Mesenchymal stem cell (in vitro differentiated cells and primary cell): Measurements from ENCODE around the gene NEGR1.

Experiments
- DNase-seq: peaks from one replicate; pipeline ENCODE4 v3.0.0-alpha.2; 2013
- H2AFZ ChIP-seq: one replicate; pipeline ENCODE4 v1.6.1; 2013; ENCODE audit warnings: low read depth, mild to moderate bottlenecking, control low read depth, inconsistent platforms, low read length, moderate library complexity
- H2AK5ac ChIP-seq: 2 replicates; pipeline ENCODE4 v1.6.1; 2013; ENCODE audit warnings: low read length, moderate library complexity, mild to moderate bottlenecking, inconsistent platforms; ENCODE audit not compliant: severe bottlenecking
- H2BK120ac ChIP-seq: one replicate; pipeline ENCODE4 v1.6.1; 2013; ENCODE audit warnings: low read depth, mild to moderate bottlenecking, inconsistent platforms, low read length, moderate library complexity
- H2BK12ac ChIP-seq, 2 experiments: one replicate each; pipeline ENCODE4 v1.6.1; 2013; ENCODE audit warnings: inconsistent platforms in 2 of 2, low read length in 2 of 2, mild to moderate bottlenecking in 2 of 2, moderate library complexity in 2 of 2, control low read depth in 1 of 2
- H2BK15ac ChIP-seq: one replicate; pipeline ENCODE4 v1.6.1; 2013; ENCODE audit warnings: mild to moderate bottlenecking, low read depth, inconsistent platforms; ENCODE audit not compliant: poor library complexity, severe bottlenecking
- H2BK5ac ChIP-seq: 2 replicates; pipeline ENCODE4 v1.6.1; 2013; ENCODE audit warnings: low read depth, mild to moderate bottlenecking, low read length, control low read depth, inconsistent platforms; ENCODE audit not compliant: poor library complexity, severe bottlenecking
- H3K14ac ChIP-seq, 2 experiments: one replicate each; pipeline ENCODE4 v1.6.1; 2013; ENCODE audit warnings: inconsistent platforms in 2 of 2, low read length in 2 of 2, control low read depth in 1 of 2, mild to moderate bottlenecking in 1 of 2, moderate library complexity in 1 of 2
- H3K18ac ChIP-seq, 2 experiments: one replicate each; pipeline ENCODE4 v1.6.1; 2013; ENCODE audit warnings: inconsistent platforms in 2 of 2, low read length in 2 of 2, control low read depth in 1 of 2, low read depth in 1 of 2, mild to moderate bottlenecking in 1 of 2
- H3K23ac ChIP-seq, 2 experiments: one replicate each; pipeline ENCODE4 v1.6.1; 2013; ENCODE audit warnings: inconsistent platforms in 2 of 2, low read length in 2 of 2, mild to moderate bottlenecking in 2 of 2, moderate library complexity in 2 of 2, control low read depth in 1 of 2
- H3K27ac ChIP-seq: 2 replicates; pipeline ENCODE4 v1.5.1; 2013; ENCODE audit warnings: mild to moderate bottlenecking, moderate library complexity, low read length, control low read depth, inconsistent platforms; ENCODE audit not compliant: poor library complexity, severe bottlenecking
- H3K27me3 ChIP-seq, 2 experiments: 2 replicates each; pipeline versions ENCODE4 v1.6.1 to v1.7.0; 2013; ENCODE audit warnings: low read length in 2 of 2, mild to moderate bottlenecking in 2 of 2, moderate library complexity in 2 of 2, control low read depth in 1 of 2, inconsistent platforms in 1 of 2; ENCODE audit not compliant: control insufficient read depth in 1 of 2, insufficient read depth in 1 of 2
- H3K36me3 ChIP-seq, 2 experiments: 2 replicates each; pipeline versions ENCODE4 v1.6.1 to v1.7.0; 2013; ENCODE audit warnings: low read length in 2 of 2, control low read depth in 1 of 2, inconsistent platforms in 1 of 2, low read depth in 1 of 2, mild to moderate bottlenecking in 1 of 2; ENCODE audit not compliant: insufficient read depth in 2 of 2, control insufficient read depth in 1 of 2
- H3K4ac ChIP-seq, 2 experiments: one replicate each; pipeline ENCODE4 v1.6.1; 2013; ENCODE audit warnings: inconsistent platforms in 2 of 2, low read length in 2 of 2, mild to moderate bottlenecking in 2 of 2, moderate library complexity in 2 of 2, control low read depth in 1 of 2, low read depth in 1 of 2
- H3K4me1 ChIP-seq: 2 replicates; pipeline ENCODE4 v1.6.1; 2013; ENCODE audit warnings: low read depth, low read length, control low read depth; ENCODE audit not compliant: control insufficient read depth, insufficient read depth
- H3K4me2 ChIP-seq: 2 replicates; pipeline ENCODE4 v1.6.1; 2013; ENCODE audit warnings: low read length, mild to moderate bottlenecking, inconsistent platforms; ENCODE audit not compliant: poor library complexity, severe bottlenecking
- H3K4me3 ChIP-seq, 2 experiments: 2 replicates each; pipeline versions ENCODE4 v1.5.1 to v1.7.0; 2013; ENCODE audit warnings: low read length in 2 of 2, mild to moderate bottlenecking in 2 of 2, control low read depth in 1 of 2, low read depth in 1 of 2; ENCODE audit not compliant: insufficient read depth in 1 of 2
- H3K79me1 ChIP-seq: replicated peaks from 2 replicates; pipeline ENCODE4 v1.6.1; 2013; ENCODE audit warnings: mild to moderate bottlenecking, control low read depth, low read length, inconsistent platforms; ENCODE audit not compliant: poor library complexity, severe bottlenecking
- H3K9ac ChIP-seq: 2 replicates; pipeline ENCODE4 v1.7.0; 2013; ENCODE audit warnings: mild to moderate bottlenecking, low read length, moderate library complexity
- H3K9me3 ChIP-seq: 2 replicates; pipeline ENCODE4 v1.7.0; 2013; ENCODE audit warnings: mild to moderate bottlenecking, low read length; ENCODE audit not compliant: control insufficient read depth
- H4K8ac ChIP-seq: one replicate; pipeline ENCODE4 v1.6.1; 2013; ENCODE audit warnings: inconsistent platforms, mild to moderate bottlenecking, low read length, moderate library complexity
- H4K91ac ChIP-seq: one replicate; pipeline ENCODE4 v1.6.1; 2013; ENCODE audit warnings: mild to moderate bottlenecking, low read length, inconsistent platforms
- WGBS: methylation state at CpG from one replicate; pipeline ENCODE4 v1.1.7; 2013; ENCODE audit warnings: mixed read lengths; 5-methylcytosine and 5-hydroxymethylcytosine counted together

The NEGR1 gene

GRCh38 chr1:71862756-71863155 lies 419.6 kb downstream of the NEGR1 start:
- H4K8ac ChIP-seq: no peak overlapping the region
- H3K79me1 ChIP-seq: peaks cover 11% of the 10 kb centered on the region
- H2BK12ac ChIP-seq: no peak overlapping the region
- no peak overlapping the region for H3K27ac ChIP-seq
- no peak overlapping the region for H3K9ac ChIP-seq
- H3K4me2 ChIP-seq: no peak overlapping the region
- no peaks in the 10 kb centered on the region for H3K27me3 ChIP-seq
- H3K18ac ChIP-seq: no peak overlapping the region
- H3K9me3 ChIP-seq: no peaks in the 10 kb centered on the region
- H2BK120ac ChIP-seq: no peak overlapping the region
- H2BK15ac ChIP-seq: no peak overlapping the region
- no peak overlapping the region for H2AK5ac ChIP-seq
- no peak overlapping the region for H3K4ac ChIP-seq
- H3K4me3 ChIP-seq: no peak overlapping the region
- WGBS: 63% methylated on average over 2 of the region's 2 CpGs
- H3K23ac ChIP-seq: no peak overlapping the region
- no peak overlapping the region for H3K14ac ChIP-seq
- H3K36me3 ChIP-seq: no peaks in the 10 kb centered on the region
- H2AFZ ChIP-seq: no peak overlapping the region
- H3K4me1 ChIP-seq: no peaks in the 10 kb centered on the region
- no peak overlapping the region for H2BK5ac ChIP-seq
- no peak overlapping the region for H4K91ac ChIP-seq
- DNase-seq: no peak

- H3K27ac ChIP-seq: no peak overlapping the region
- H3K4ac ChIP-seq: no peak overlapping the region
- no peak overlapping the region for H3K4me3 ChIP-seq
- DNase-seq: no peak
- H3K23ac ChIP-seq: no peak overlapping the region
- H4K91ac ChIP-seq: no peak overlapping the region
- no peak overlapping the region for H3K18ac ChIP-seq
- H3K14ac ChIP-seq: no peak overlapping the region
- H3K4me2 ChIP-seq: no peak overlapping the region
- no peaks in the 10 kb centered on the region for H3K27me3 ChIP-seq
- H4K8ac ChIP-seq: no peak overlapping the region
- H2BK15ac ChIP-seq: no peak overlapping the region
- no peaks in the 10 kb centered on the region for H3K36me3 ChIP-seq
- H3K79me1 ChIP-seq: peaks cover 10% of the 10 kb centered on the region
- H3K4me1 ChIP-seq: no peaks in the 10 kb centered on the region
- H2BK5ac ChIP-seq: no peak overlapping the region
- no peak overlapping the region for H2BK120ac ChIP-seq
- H2AK5ac ChIP-seq: no peak overlapping the region
- H2AFZ ChIP-seq: no peak overlapping the region
- no peak overlapping the region for H2BK12ac ChIP-seq
- no peaks in the 10 kb centered on the region for H3K9me3 ChIP-seq
- no peak overlapping the region for H3K9ac ChIP-seq
These were observed 421.3 kb downstream of the NEGR1 start for GRCh38 chr1:71861022-71861421.

DNA sequence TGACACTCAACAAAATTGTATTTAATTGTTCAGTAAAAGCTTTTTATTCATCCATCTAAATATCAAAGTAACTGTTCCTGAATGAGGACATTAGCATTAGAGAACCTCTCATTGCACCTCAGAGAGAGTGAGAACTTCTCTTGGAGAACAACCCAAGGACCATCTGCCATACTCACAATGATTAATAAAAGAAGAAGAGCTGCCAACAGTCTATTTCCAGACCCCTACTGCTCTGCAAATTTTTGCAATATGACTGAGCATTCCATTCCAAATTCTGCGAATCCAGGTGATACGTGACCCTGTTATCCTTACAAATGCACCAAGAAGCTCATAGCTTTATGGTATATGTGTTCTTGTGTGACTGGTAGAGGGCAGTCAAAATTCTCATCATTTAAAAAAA lies 422.5 kb downstream of the NEGR1 start:
- Histone ChIP-seq H3K4ac (no peak overlapping the region), H3K27me3 (no peaks in the 10 kb centered on the region), H3K4me1 (no peaks in the 10 kb centered on the region), H4K91ac (no peak overlapping the region), H3K27ac (no peak overlapping the region), H4K8ac (no peak overlapping the region), H3K4me2 (no peak overlapping the region), H3K9me3 (no peaks in the 10 kb centered on the region), H3K36me3 (no peaks in the 10 kb centered on the region), H3K79me1 (peaks cover 8% of the 10 kb centered on the region), H2BK12ac (no peak overlapping the region), H2AFZ (no peak overlapping the region), H3K14ac (no peak overlapping the region), H2AK5ac (no peak overlapping the region), H2BK5ac (no peak overlapping the region), H3K9ac (no peak overlapping the region), H3K4me3 (no peak overlapping the region), H3K18ac (no peak overlapping the region), H3K23ac (no peak overlapping the region), H2BK120ac (no peak overlapping the region), H2BK15ac (no peak overlapping the region)
- no CpG with 5 or more reads among the region's 2 CpGs for WGBS
- DNase-seq: no peak

GRCh38 chr1:71857862-71858261 lies 424.5 kb downstream of the NEGR1 start:
- DNase-seq: no peak
- Histone ChIP-seq H2BK12ac (no peak overlapping the region), H3K79me1 (peaks cover 7% of the 10 kb centered on the region), H3K27ac (no peak overlapping the region), H3K9me3 (no peaks in the 10 kb centered on the region), H3K9ac (no peak overlapping the region), H2BK5ac (no peak overlapping the region), H4K91ac (no peak overlapping the region), H2BK120ac (no peak overlapping the region), H4K8ac (no peak overlapping the region), H3K36me3 (no peaks in the 10 kb centered on the region), H3K27me3 (no peaks in the 10 kb centered on the region), H3K14ac (no peak overlapping the region), H2AK5ac (no peak overlapping the region), H2AFZ (no peak overlapping the region), H3K18ac (no peak overlapping the region), H3K4me2 (no peak overlapping the region), H3K4me1 (no peaks in the 10 kb centered on the region), H3K23ac (no peak overlapping the region), H3K4me3 (no peak overlapping the region), H2BK15ac (no peak overlapping the region), H3K4ac (no peak overlapping the region)
- WGBS: 83% methylated on average over 1 of the region's 1 CpG
